ENCODE results near the gene GPAT2.
"Not testable (repeated sequence)": the region's sequence is repeated elsewhere in the genome, so short reads cannot be mapped to it uniquely, and the experiment has no call there.

The GPAT2 gene

DNA sequence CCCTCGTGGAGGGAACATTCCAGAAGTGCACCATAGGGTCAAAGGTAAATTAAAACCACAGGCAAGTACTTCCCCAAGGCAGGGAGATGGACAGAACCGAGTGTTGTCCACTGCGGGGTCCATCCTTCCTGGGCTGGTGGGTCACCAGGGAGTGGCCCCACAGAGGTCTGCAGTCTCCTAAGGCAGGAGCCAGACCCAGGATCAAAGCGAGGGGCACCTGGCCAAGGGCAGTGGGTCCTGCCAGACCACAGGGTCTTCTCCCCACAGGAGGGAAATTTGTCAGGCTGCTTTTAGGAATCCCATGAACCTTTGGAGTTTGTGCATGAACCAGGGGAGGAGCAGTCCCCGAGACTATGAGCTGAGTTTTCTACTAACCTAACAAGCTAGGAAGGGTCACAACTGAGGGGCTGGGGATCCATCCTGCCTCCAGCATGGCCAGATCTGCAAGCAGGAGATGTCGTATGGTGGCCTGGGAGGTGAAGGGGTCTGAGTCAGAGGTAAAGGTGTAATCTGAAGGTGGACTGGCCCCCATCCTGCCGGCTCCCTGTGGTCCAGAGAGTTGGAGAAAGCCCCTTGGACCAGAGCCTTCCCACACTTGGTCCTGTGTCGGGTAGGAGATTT lies 26.6 kb upstream of the GPAT2 start:
- not testable (repeated sequence) for H3F3A ChIP-seq (ENCODE audit: insufficient read depth, low read length); H3K4me2 ChIP-seq (ENCODE audit: low read length); H3K79me2 ChIP-seq (ENCODE audit: insufficient read depth, low read length); H3K27ac ChIP-seq (ENCODE audit: low read depth, low read length, poor library complexity, severe bottlenecking); H3K36me3 ChIP-seq (ENCODE audit: insufficient read depth, low read length); H4K20me1 ChIP-seq (ENCODE audit: insufficient read depth, low read length); H3K27me3 ChIP-seq (ENCODE audit: insufficient read depth, low read length); H3K9me2 ChIP-seq (ENCODE audit: low read depth, low read length); H3K4me3 ChIP-seq (ENCODE audit: low read depth, low read length, poor library complexity, severe bottlenecking); H3K9me3 ChIP-seq (ENCODE audit: low read length); H2AFZ ChIP-seq (ENCODE audit: low read length); H3K4me1 ChIP-seq (ENCODE audit: insufficient read depth, low read length, severe bottlenecking); H3K9ac ChIP-seq (ENCODE audit: low read length)

DNA sequence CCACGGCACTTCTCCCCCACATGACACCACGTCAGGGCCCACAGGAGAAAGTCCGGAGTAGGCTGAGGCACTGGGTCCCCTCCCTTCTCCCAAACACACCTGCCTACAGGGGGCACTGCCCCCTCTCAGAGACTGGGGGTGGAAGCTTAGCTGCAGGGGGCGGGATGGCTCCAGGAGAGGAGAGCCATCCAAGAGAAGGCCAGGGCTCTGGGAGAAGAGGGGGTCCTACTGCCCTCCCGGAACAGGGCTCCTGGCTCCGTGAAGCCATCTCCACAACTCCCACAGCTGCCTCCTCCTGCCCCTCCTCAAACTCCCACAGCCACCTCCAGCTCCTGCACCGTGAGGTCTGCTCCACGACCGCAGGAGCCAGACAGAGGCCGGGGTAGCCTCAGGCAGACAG lies 25.6 kb upstream of the GPAT2 start:
- not testable (repeated sequence) for H3K9me2 ChIP-seq (ENCODE audit: low read depth, low read length); H3K27me3 ChIP-seq (ENCODE audit: insufficient read depth, low read length); H3K4me3 ChIP-seq (ENCODE audit: low read depth, low read length, poor library complexity, severe bottlenecking); H3K27ac ChIP-seq (ENCODE audit: low read depth, low read length, poor library complexity, severe bottlenecking); H3K9ac ChIP-seq (ENCODE audit: low read length); H3K36me3 ChIP-seq (ENCODE audit: insufficient read depth, low read length); H2AFZ ChIP-seq (ENCODE audit: low read length); H3K9me3 ChIP-seq (ENCODE audit: low read length); H3K4me1 ChIP-seq (ENCODE audit: insufficient read depth, low read length, severe bottlenecking); H4K20me1 ChIP-seq (ENCODE audit: insufficient read depth, low read length); H3K4me2 ChIP-seq (ENCODE audit: low read length); H3F3A ChIP-seq (ENCODE audit: insufficient read depth, low read length); H3K79me2 ChIP-seq (ENCODE audit: insufficient read depth, low read length)

DNA sequence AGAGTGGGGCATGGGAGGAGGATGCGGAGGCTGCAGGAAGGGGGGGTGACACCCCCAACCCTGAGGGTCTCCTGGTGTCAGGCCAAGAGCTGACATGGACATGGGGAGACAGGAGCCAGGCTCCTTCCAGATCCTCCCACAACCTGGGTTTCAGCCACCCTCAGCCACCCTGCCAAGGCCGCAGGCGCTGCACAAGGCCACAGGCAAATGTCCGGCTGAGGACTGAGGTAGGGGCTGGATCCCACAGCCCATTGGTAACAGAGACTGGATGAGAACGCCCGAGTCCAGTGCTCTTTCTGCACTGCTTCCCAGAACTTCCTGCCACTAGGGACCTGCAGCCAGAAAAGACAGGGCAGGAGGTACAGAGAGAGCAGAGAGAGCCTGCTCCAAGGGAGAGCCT lies 24.7 kb upstream of the GPAT2 start:
- H3K4me3 ChIP-seq (ENCODE audit: low read depth, low read length, poor library complexity, severe bottlenecking); H3F3A ChIP-seq (ENCODE audit: insufficient read depth, low read length); H3K36me3 ChIP-seq (ENCODE audit: insufficient read depth, low read length); H3K9me3 ChIP-seq (ENCODE audit: low read length); H3K9ac ChIP-seq (ENCODE audit: low read length); H2AFZ ChIP-seq (ENCODE audit: low read length); H3K4me1 ChIP-seq (ENCODE audit: insufficient read depth, low read length, severe bottlenecking); H4K20me1 ChIP-seq (ENCODE audit: insufficient read depth, low read length); H3K4me2 ChIP-seq (ENCODE audit: low read length); H3K79me2 ChIP-seq (ENCODE audit: insufficient read depth, low read length); H3K27ac ChIP-seq (ENCODE audit: low read depth, low read length, poor library complexity, severe bottlenecking); H3K27me3 ChIP-seq (ENCODE audit: insufficient read depth, low read length); H3K9me2 ChIP-seq (ENCODE audit: low read depth, low read length): not testable (repeated sequence)

DNA sequence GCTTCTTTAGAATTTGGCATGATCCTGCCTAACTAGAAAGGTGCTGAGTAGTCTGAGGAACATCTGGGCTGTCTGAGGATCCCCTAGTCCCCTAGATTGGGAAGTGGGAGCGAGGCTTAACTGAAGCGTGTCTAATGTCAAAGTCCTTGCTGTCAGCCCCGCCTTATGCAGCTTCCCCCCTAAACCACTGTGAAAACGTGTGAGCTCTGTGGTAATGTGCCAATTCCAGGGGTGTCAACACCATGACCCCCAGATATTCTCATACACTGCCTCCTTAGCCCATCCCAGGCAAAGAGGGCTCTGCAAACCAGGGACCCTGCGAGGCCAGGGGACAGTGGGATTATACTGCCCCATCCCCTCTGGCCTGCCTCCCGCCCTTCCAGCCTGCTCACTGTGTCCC lies 21.1 kb upstream of the GPAT2 start:
- not testable (repeated sequence) for H4K20me1 ChIP-seq (ENCODE audit: insufficient read depth, low read length); H3K4me2 ChIP-seq (ENCODE audit: low read length); H3K79me2 ChIP-seq (ENCODE audit: insufficient read depth, low read length); H3K9me3 ChIP-seq (ENCODE audit: low read length); H3K9me2 ChIP-seq (ENCODE audit: low read depth, low read length); H3K4me1 ChIP-seq (ENCODE audit: insufficient read depth, low read length, severe bottlenecking); H3K27me3 ChIP-seq (ENCODE audit: insufficient read depth, low read length); H3K36me3 ChIP-seq (ENCODE audit: insufficient read depth, low read length); H3K9ac ChIP-seq (ENCODE audit: low read length); H3K27ac ChIP-seq (ENCODE audit: low read depth, low read length, poor library complexity, severe bottlenecking); H2AFZ ChIP-seq (ENCODE audit: low read length); H3K4me3 ChIP-seq (ENCODE audit: low read depth, low read length, poor library complexity, severe bottlenecking); H3F3A ChIP-seq (ENCODE audit: insufficient read depth, low read length)

DNA sequence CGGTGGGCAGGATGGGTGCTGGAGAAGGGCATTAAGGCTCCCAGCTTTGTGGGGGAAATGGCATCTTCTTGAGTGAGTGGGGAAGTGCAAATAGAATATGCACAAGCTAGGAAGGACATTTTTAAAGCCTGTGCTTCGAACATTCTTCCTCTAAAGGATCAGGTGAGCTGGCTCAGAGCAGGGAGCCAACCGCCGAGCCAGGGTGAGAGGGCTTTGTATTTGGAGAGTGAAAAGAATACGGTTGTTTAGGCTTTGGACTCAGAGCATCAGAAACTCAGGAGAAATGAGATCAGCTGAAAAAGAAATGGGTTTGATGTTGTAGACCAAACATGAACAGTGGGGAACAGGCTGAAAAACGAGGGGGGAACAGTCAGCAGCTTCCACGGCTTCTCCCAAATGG lies 19.8 kb upstream of the GPAT2 start:
- not testable (repeated sequence) for H3K4me2 ChIP-seq (ENCODE audit: low read length); H3F3A ChIP-seq (ENCODE audit: insufficient read depth, low read length); H2AFZ ChIP-seq (ENCODE audit: low read length); H3K79me2 ChIP-seq (ENCODE audit: insufficient read depth, low read length); H3K9ac ChIP-seq (ENCODE audit: low read length); H3K4me3 ChIP-seq (ENCODE audit: low read depth, low read length, poor library complexity, severe bottlenecking); H3K36me3 ChIP-seq (ENCODE audit: insufficient read depth, low read length); H3K27me3 ChIP-seq (ENCODE audit: insufficient read depth, low read length); H3K4me1 ChIP-seq (ENCODE audit: insufficient read depth, low read length, severe bottlenecking); H3K27ac ChIP-seq (ENCODE audit: low read depth, low read length, poor library complexity, severe bottlenecking); H3K9me3 ChIP-seq (ENCODE audit: low read length); H4K20me1 ChIP-seq (ENCODE audit: insufficient read depth, low read length); H3K9me2 ChIP-seq (ENCODE audit: low read depth, low read length)

DNA sequence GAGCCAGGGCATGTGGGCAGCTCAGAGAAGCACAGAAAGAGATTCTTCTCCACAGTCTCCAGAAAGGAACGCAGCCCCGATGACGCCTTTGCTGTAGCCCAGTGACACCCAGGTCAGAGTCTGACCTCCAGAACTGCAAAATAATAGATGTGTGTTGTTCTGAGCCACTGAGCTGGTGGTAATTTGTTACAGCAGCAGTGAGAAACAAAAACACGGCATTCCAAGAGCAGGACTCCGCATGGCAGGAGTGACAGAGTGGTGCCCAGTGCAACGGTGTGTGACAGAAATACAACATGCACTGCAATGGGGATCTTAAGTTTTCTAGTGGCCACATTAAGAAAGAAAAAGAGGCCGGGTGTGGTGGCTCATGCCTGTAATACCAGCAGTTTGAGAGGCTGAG lies 18.7 kb upstream of the GPAT2 start:
- not testable (repeated sequence) for H3K79me2 ChIP-seq (ENCODE audit: insufficient read depth, low read length); H3K4me1 ChIP-seq (ENCODE audit: insufficient read depth, low read length, severe bottlenecking); H3K36me3 ChIP-seq (ENCODE audit: insufficient read depth, low read length); H3K9ac ChIP-seq (ENCODE audit: low read length); H3K27me3 ChIP-seq (ENCODE audit: insufficient read depth, low read length); H2AFZ ChIP-seq (ENCODE audit: low read length); H3K4me2 ChIP-seq (ENCODE audit: low read length); H3K9me3 ChIP-seq (ENCODE audit: low read length); H3F3A ChIP-seq (ENCODE audit: insufficient read depth, low read length); H4K20me1 ChIP-seq (ENCODE audit: insufficient read depth, low read length); H3K4me3 ChIP-seq (ENCODE audit: low read depth, low read length, poor library complexity, severe bottlenecking); H3K27ac ChIP-seq (ENCODE audit: low read depth, low read length, poor library complexity, severe bottlenecking); H3K9me2 ChIP-seq (ENCODE audit: low read depth, low read length)

DNA sequence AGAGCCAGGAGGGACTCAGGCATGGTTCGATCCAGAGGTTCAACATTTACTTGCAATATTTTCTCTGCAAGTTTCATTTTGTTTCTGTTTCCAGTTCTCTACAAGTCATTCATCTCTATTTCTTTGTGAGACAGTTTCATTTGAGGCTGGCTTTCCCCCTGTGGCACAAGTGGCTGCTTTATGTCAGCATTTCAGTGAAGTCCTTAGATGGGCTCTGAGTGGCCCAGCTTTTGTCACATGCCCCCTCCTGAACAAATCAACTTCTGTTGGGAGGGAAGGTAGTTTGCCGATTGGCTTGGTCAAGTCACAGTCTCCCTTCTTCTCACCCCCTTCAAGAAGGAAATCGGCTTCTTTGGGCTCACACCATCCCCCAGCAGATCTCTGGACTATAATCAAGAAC lies 17.9 kb upstream of the GPAT2 start:
- not testable (repeated sequence) for H3K79me2 ChIP-seq (ENCODE audit: insufficient read depth, low read length); H3K9me3 ChIP-seq (ENCODE audit: low read length); H3F3A ChIP-seq (ENCODE audit: insufficient read depth, low read length); H3K4me3 ChIP-seq (ENCODE audit: low read depth, low read length, poor library complexity, severe bottlenecking); H4K20me1 ChIP-seq (ENCODE audit: insufficient read depth, low read length); H3K36me3 ChIP-seq (ENCODE audit: insufficient read depth, low read length); H2AFZ ChIP-seq (ENCODE audit: low read length); H3K9me2 ChIP-seq (ENCODE audit: low read depth, low read length); H3K27me3 ChIP-seq (ENCODE audit: insufficient read depth, low read length); H3K4me1 ChIP-seq (ENCODE audit: insufficient read depth, low read length, severe bottlenecking); H3K9ac ChIP-seq (ENCODE audit: low read length); H3K4me2 ChIP-seq (ENCODE audit: low read length); H3K27ac ChIP-seq (ENCODE audit: low read depth, low read length, poor library complexity, severe bottlenecking)

DNA sequence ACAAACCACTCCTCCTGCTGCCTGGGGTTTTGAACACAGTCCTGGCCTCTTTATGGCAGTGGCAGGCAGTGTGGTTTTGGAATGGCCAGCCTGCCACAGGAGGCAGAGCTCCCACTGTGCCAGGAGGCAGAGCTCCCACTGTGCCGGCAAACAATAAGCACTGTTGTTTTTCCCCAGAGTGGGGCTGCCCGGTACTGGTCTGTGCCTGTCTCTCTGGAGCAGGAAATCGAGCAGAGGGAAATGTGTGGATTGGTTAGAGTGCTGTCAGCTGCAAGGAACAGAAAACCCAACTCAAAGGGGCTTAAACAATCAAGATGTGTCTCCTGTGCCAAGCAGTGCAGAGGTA lies 15.2 kb upstream of the GPAT2 start:
- H3K27ac ChIP-seq (ENCODE audit: low read depth, low read length, poor library complexity, severe bottlenecking); H3F3A ChIP-seq (ENCODE audit: insufficient read depth, low read length): not testable (repeated sequence)

More for the DNA sequence above, 15.2 kb upstream of the GPAT2 start:
- not testable (repeated sequence) for H3K4me3 ChIP-seq (ENCODE audit: low read depth, low read length, poor library complexity, severe bottlenecking); H3K9me2 ChIP-seq (ENCODE audit: low read depth, low read length); H3K4me2 ChIP-seq (ENCODE audit: low read length); H2AFZ ChIP-seq (ENCODE audit: low read length); H3K9me3 ChIP-seq (ENCODE audit: low read length); H3K36me3 ChIP-seq (ENCODE audit: insufficient read depth, low read length); H3K9ac ChIP-seq (ENCODE audit: low read length); H4K20me1 ChIP-seq (ENCODE audit: insufficient read depth, low read length); H3K79me2 ChIP-seq (ENCODE audit: insufficient read depth, low read length); H3K27me3 ChIP-seq (ENCODE audit: insufficient read depth, low read length); H3K4me1 ChIP-seq (ENCODE audit: insufficient read depth, low read length, severe bottlenecking)

Data from OCI-LY1 (cell line).